H9 (cell line): ENCODE results near the gene TCF23. TPM values are rescaled to one million over a fixed set of nuclear protein-coding genes. Genes with fewer than 3 reads are reported as not detected.

Source experiments
- DNase-seq: peaks from one replicate; pipeline ENCODE4 v3.0.0-alpha.2; 2017
- H2AFZ ChIP-seq: one replicate; pipeline ENCODE4 v1.6.1; 2013; ENCODE audit warnings: mild to moderate bottlenecking, low read length, control low read depth, moderate library complexity
- H2AK5ac ChIP-seq: 2 replicates; pipeline ENCODE4 v1.6.1; 2013; ENCODE audit warnings: low read length, control low read depth, mixed read lengths; ENCODE audit not compliant: insufficient read length
- H2BK120ac ChIP-seq: one replicate; pipeline ENCODE4 v1.6.1; 2013; ENCODE audit warnings: low read depth, mild to moderate bottlenecking, low read length, control low read depth, inconsistent platforms; ENCODE audit not compliant: poor library complexity, severe bottlenecking
- H2BK12ac ChIP-seq: 2 replicates; pipeline ENCODE4 v1.6.1; 2013; ENCODE audit warnings: low read length, control low read depth, mixed read lengths, low read depth; ENCODE audit not compliant: insufficient read length
- H2BK15ac ChIP-seq: 2 replicates; pipeline ENCODE4 v1.6.1; 2013; ENCODE audit warnings: low read depth, low read length, control low read depth
- H2BK20ac ChIP-seq: one replicate; pipeline ENCODE4 v1.6.1; 2013; ENCODE audit warnings: low read depth, mild to moderate bottlenecking, low read length, control low read depth, inconsistent platforms; ENCODE audit not compliant: poor library complexity, severe bottlenecking
- H2BK5ac ChIP-seq: 2 replicates; pipeline ENCODE4 v1.6.1; 2013; ENCODE audit warnings: low read length, control low read depth, mixed read lengths; ENCODE audit not compliant: insufficient read length
- H3K14ac ChIP-seq: 2 replicates; pipeline ENCODE4 v1.6.1; 2013; ENCODE audit warnings: low read length, control low read depth; ENCODE audit not compliant: insufficient read depth
- H3K18ac ChIP-seq: 2 replicates; pipeline ENCODE4 v1.6.1; 2013; ENCODE audit warnings: low read depth, mild to moderate bottlenecking, mixed read lengths, low read length, control low read depth; ENCODE audit not compliant: insufficient read length
- H3K23ac ChIP-seq: 2 replicates; pipeline ENCODE4 v1.6.1; 2013; ENCODE audit warnings: low read length, control low read depth, mixed read lengths, low read depth; ENCODE audit not compliant: insufficient read length
- H3K23me2 ChIP-seq: 2 replicates; pipeline ENCODE4 v1.6.1; 2013; ENCODE audit warnings: low read depth, mild to moderate bottlenecking, mixed read lengths, low read length, control low read depth; ENCODE audit not compliant: insufficient read length, poor library complexity, severe bottlenecking
- H3K27ac ChIP-seq: 2 replicates; pipeline ENCODE4 v1.5.1; 2013; ENCODE audit warnings: low read length, control low read depth, mixed read lengths, low read depth; ENCODE audit not compliant: insufficient read length
- H3K27me3 ChIP-seq: 2 replicates; pipeline ENCODE4 v1.6.1; 2013; ENCODE audit warnings: low read length, control low read depth, inconsistent platforms; ENCODE audit not compliant: insufficient read depth
- H3K4ac ChIP-seq: 2 replicates; pipeline ENCODE4 v1.6.1; 2013; ENCODE audit warnings: low read depth, mild to moderate bottlenecking, control low read depth, inconsistent platforms, low read length, moderate library complexity
- H3K4me1 ChIP-seq: 2 replicates; pipeline ENCODE4 v1.6.1; 2013; ENCODE audit warnings: low read length, control low read depth, inconsistent platforms; ENCODE audit not compliant: insufficient read depth
- H3K4me2 ChIP-seq: 2 replicates; pipeline ENCODE4 v1.6.1; 2013; ENCODE audit warnings: low read length, control low read depth, mixed read lengths; ENCODE audit not compliant: insufficient read length, insufficient read depth
- H3K56ac ChIP-seq: 2 replicates; pipeline ENCODE4 v1.6.1; 2013; ENCODE audit warnings: low read depth, mild to moderate bottlenecking, mixed read lengths, low read length, control low read depth; ENCODE audit not compliant: insufficient read length
- H3K79me1 ChIP-seq: 2 replicates; pipeline ENCODE4 v1.6.1; 2013; ENCODE audit warnings: low read depth, mild to moderate bottlenecking, moderate library complexity, low read length, control low read depth, inconsistent platforms; ENCODE audit not compliant: insufficient read depth, poor library complexity, severe bottlenecking
- H3K79me2 ChIP-seq: 2 replicates; pipeline ENCODE4 v1.6.1; 2013; ENCODE audit warnings: low read length, control low read depth, inconsistent platforms; ENCODE audit not compliant: insufficient read depth
- H3K9ac ChIP-seq: 2 replicates; pipeline ENCODE4 v1.6.1; 2013; ENCODE audit warnings: low read length, control low read depth, mixed read lengths; ENCODE audit not compliant: insufficient read length; ENCODE audit errors: extremely low read depth
- H3K9me3 ChIP-seq: one replicate; pipeline ENCODE4 v1.6.1; 2013; ENCODE audit warnings: low read depth, low read length, inconsistent platforms; ENCODE audit not compliant: control insufficient read depth
- H3T11ph ChIP-seq: one replicate; pipeline ENCODE4 v1.6.1; 2013; ENCODE audit warnings: mild to moderate bottlenecking, low read length, control low read depth, inconsistent platforms
- H4K20me1 ChIP-seq: one replicate; pipeline ENCODE4 v1.6.1; 2013; ENCODE audit not compliant: control insufficient read depth, insufficient read length, insufficient read depth
- H4K5ac ChIP-seq: 2 replicates; pipeline ENCODE4 v1.6.1; 2013; ENCODE audit warnings: low read depth, mild to moderate bottlenecking, mixed read lengths, low read length, control low read depth; ENCODE audit not compliant: insufficient read length
- H4K8ac ChIP-seq: replicated peaks from 2 replicates; pipeline ENCODE4 v1.6.1; 2013; ENCODE audit warnings: low read length, control low read depth, mixed read lengths, low read depth; ENCODE audit not compliant: insufficient read length
- H4K91ac ChIP-seq: 2 replicates; pipeline ENCODE4 v1.6.1; 2013; ENCODE audit warnings: low read depth, mild to moderate bottlenecking, moderate library complexity, mixed read lengths, low read length, control low read depth; ENCODE audit not compliant: insufficient read length
- H3K27ac Mint-ChIP-seq, 3 experiments: 2 replicates in 2 of 3; 3 replicates in 1 of 3; pipeline ENCODE4 v1.8.0; 2020 to 2021; ENCODE audit warnings: mixed read lengths in 3 of 3, mild to moderate bottlenecking in 1 of 3, moderate library complexity in 1 of 3
- H3K27me3 Mint-ChIP-seq: 2 replicates; pipeline ENCODE4 v1.8.0; 2021; ENCODE audit warnings: low read depth, mild to moderate bottlenecking, moderate library complexity, mixed read lengths
- H3K36me3 Mint-ChIP-seq, 3 experiments: 2 replicates in 2 of 3; 3 replicates in 1 of 3; pipeline ENCODE4 v1.8.0; 2020 to 2021; ENCODE audit warnings: low read depth in 3 of 3, mixed read lengths in 3 of 3; ENCODE audit not compliant: insufficient read depth in 1 of 3
- H3K4me1 Mint-ChIP-seq, 2 experiments: 2 replicates each; pipeline ENCODE4 v1.8.0; 2020; ENCODE audit warnings: mixed read lengths in 2 of 2
- H3K4me3 Mint-ChIP-seq, 2 experiments: 2 replicates in 1 of 2; 3 replicates in 1 of 2; pipeline ENCODE4 v1.8.0; 2020 to 2021; ENCODE audit warnings: mild to moderate bottlenecking in 2 of 2, mixed read lengths in 2 of 2, moderate library complexity in 1 of 2
- H3K9me3 Mint-ChIP-seq, 2 experiments: 2 replicates in 1 of 2; 3 replicates in 1 of 2; pipeline ENCODE4 v1.8.0; 2020; ENCODE audit warnings: mild to moderate bottlenecking in 2 of 2, mixed read lengths in 2 of 2, moderate library complexity in 1 of 2
- WGBS: extraction: QIAGEN DNeasy Blood & Tissue Kit; methylation state at CpG from one replicate; pipeline ENCODE4 v1.1.7; 2013; ENCODE audit warnings: missing lambda C conversion rate, low lambda C conversion rate, mixed read lengths; ENCODE audit not compliant: insufficient read length; ENCODE audit errors: extremely low coverage; 5-methylcytosine and 5-hydroxymethylcytosine counted together
- total RNA-seq: library from RNA; stranded (reverse); gene quantifications from 2 replicates; pipeline ENCODE4 v1.2.1, GENCODE V29; 2021
- TF ChIP-seq, protein P1 (sequence below): fragments of 200-600 bp; sonication (generic); conservative IDR thresholded peaks from 3 replicates; pipeline ENCODE4 v1.8.0; 2021; ENCODE audit warnings: antibody characterized with exemption, mild to moderate bottlenecking

The TCF23 gene
- total RNA-seq, 1 experiment from 2014 or later, result not detected

DNA sequence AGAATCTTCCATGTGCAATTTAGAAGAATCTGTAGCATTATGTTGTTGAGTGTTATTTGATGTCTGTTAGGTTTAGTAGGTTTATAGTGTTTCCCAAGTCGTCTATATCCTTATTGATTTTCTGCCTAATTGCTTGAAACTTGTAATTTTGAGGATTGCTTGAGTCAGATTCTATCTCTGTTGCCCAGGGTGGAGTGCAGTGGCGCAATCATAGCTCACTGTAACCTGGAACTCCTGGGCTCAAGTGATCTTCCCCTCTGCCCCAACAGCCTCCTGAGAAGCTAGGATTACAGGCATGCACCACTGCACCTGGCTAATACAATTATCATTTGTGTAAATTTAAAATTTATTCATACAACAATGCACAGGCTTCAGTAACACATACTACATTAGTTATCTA lies 3.1 kb upstream of the TCF23 start:
- Histone ChIP-seq H3K79me1 (no peaks in the 10 kb centered on the region), H4K8ac (no peak overlapping the region), H3K4me2 (no peak overlapping the region), H3K9ac (no peak overlapping the region), H4K91ac (no peak overlapping the region), H2BK5ac (no peak overlapping the region), H3K27me3 (no peaks in the 10 kb centered on the region), H2BK120ac (no peak overlapping the region), H3K14ac (no peak overlapping the region), H2BK12ac (no peak overlapping the region), H2AK5ac (no peak overlapping the region), H3K79me2 (no peaks in the 10 kb centered on the region), H3K27ac (no peak overlapping the region), H2BK20ac (no peak overlapping the region), H2AFZ (no peak overlapping the region), H3K56ac (no peak overlapping the region), H3K4ac (no peak overlapping the region), H3K4me1 (no peaks in the 10 kb centered on the region), H2BK15ac (no peak overlapping the region), H3K23ac (no peak overlapping the region), H3K18ac (no peak overlapping the region), H3T11ph (no peak overlapping the region), H4K5ac (no peak overlapping the region), H3K23me2 (no peaks in the 10 kb centered on the region), H3K9me3 (no peaks in the 10 kb centered on the region), H4K20me1 (no peaks in the 10 kb centered on the region)
- TF ChIP-seq, protein P1, sequence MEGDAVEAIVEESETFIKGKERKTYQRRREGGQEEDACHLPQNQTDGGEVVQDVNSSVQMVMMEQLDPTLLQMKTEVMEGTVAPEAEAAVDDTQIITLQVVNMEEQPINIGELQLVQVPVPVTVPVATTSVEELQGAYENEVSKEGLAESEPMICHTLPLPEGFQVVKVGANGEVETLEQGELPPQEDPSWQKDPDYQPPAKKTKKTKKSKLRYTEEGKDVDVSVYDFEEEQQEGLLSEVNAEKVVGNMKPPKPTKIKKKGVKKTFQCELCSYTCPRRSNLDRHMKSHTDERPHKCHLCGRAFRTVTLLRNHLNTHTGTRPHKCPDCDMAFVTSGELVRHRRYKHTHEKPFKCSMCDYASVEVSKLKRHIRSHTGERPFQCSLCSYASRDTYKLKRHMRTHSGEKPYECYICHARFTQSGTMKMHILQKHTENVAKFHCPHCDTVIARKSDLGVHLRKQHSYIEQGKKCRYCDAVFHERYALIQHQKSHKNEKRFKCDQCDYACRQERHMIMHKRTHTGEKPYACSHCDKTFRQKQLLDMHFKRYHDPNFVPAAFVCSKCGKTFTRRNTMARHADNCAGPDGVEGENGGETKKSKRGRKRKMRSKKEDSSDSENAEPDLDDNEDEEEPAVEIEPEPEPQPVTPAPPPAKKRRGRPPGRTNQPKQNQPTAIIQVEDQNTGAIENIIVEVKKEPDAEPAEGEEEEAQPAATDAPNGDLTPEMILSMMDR, result no peak
- H3K9me3 Mint-ChIP-seq, result no peaks in the 10 kb centered on the region; a peak in 1 of 5 replicates
- no peaks in the 10 kb centered on the region for H3K36me3 Mint-ChIP-seq
- WGBS, result no CpG with 5 or more reads among the region's 2 CpGs
- peaks cover 11% of the 10 kb centered on the region for H3K27me3 Mint-ChIP-seq
- H3K4me3 Mint-ChIP-seq, result no peak overlapping the region
- H3K27ac Mint-ChIP-seq, result peak overlapping the region in 1 of 3 experiments; percentile 40; a peak in 1 of 7 replicates
- H3K4me1 Mint-ChIP-seq, result peaks cover 0 to 2% of the 10 kb centered on the region in 2 experiments; a peak in 1 of 4 replicates
- no peak for DNase-seq
